Left colon (tissue), 2 donors: ENCODE measurements around the gene KLRD1. TPM values are rescaled to one million over a fixed set of nuclear protein-coding genes. Genes with fewer than 3 reads are reported as not detected.
A peak's percentile ranks its signal among the peaks of the same experiment; 100 is the strongest.
"Not testable (repeated sequence)": the region's sequence is repeated elsewhere in the genome, so short reads cannot be mapped to it uniquely, and the experiment has no call there.

ENCODE experiments used
- ATAC-seq: fragments of 200-7000 bp; cut with Tn5 transposase; one replicate; pipeline ENCODE4 v1.9.1; 2020; ENCODE audit warnings: mild to moderate bottlenecking, moderate library complexity
- DNase-seq, 2 donors: peaks; one replicate each; pipeline ENCODE4 v3.0.0-alpha.2; 2020
- intact Hi-C, 2 donors: fragments of 100-400 bp; cut with DNase I in 1 of 2; cut with micrococcal nuclease in 1 of 2; formaldehyde crosslinking; loops; one replicate each; pipeline versions ENCODE4 v1.11.2 to v1.14.0; 2022; cut with DNase I, micrococcal nuclease
- total RNA-seq, 2 donors: library from RNA; stranded (reverse); fragmentation: NEBNext Ultra II Directional; extraction: Animal tissue kit (Norgen Biotek cat#: 25700); gene quantifications; one replicate each; pipeline ENCODE4 v1.2.1, GENCODE V29; 2021
- donor health status: DM: no; HTN: no; CAD: no.
- donor health status: DM: yes; HTN: yes; CAD: no.

KLRD1 gene
- total RNA-seq, 2 donors from 2014 or later = 0.87 to 2.7 TPM

DNA sequence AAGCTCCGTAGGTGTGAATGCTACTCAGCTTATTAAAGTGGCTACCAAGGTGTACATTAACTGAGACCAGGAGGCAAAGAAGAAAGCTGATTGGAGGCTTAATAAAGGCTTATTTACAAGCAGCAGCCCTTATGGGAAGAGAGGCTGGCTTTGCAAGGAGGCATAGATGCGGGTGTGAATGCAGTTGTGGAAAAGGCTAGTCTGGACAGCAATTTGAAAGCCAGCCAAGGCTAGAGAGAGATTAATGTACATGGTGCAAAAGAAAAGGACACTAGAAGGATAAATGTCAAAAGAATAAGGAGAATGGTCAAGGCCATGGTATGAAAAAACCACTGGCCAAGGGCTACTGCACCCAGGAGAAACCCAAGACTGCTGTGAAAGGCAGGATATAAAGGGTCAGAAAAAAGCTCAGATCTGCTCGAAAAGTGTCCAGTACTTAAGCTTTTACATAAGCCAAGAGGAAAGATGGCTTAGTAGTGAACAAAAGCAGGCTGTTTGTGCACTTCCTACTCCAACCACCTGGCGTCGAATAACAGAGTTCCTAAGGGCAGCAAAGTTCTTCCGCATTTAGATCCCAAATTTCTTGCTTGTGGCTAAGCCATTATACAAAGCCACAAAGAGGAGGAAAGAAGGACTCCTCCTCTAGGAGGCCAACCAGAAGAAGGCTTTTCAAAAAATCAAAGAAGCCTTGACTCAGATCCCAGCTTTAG is 58.2 kb downstream of the KLRD1 start:
- DNase-seq = no peak
- intact Hi-C loops = no loop called here
- peak; percentile 14 for ATAC-seq

- intact Hi-C loops = no loop called here
- ATAC-seq (no peak), DNase-seq (no peak)
Observed at GRCh38 chr12:10366875-10367274, 59.2 kb downstream of the KLRD1 start.

DNA sequence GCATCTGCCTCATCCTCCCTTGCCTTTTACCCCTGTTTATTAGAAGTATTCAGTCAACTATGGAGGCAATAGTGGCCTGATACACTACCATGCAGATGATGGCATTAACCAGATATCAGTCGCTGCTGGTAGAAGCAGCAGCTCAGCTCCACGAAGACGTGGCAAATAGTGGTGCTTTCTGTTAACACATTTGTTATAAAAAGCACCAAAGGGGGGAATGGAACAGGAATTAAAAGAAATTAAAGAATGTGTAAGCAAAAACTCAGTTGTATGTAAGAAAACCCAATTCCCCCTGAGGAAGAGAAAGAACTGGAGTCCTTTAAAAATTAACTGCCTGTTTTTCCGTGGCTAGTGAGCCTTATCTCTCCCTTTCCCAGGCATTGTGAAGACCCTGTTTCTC is 60.0 kb downstream of the KLRD1 start:
- ATAC-seq, intact Hi-C loops, DNase-seq: not testable (repeated sequence)

- intact Hi-C loops = no loop called here
- ATAC-seq (no peak), DNase-seq (no peak)
Observed at GRCh38 chr12:10368206-10369171, 60.8 kb downstream of the KLRD1 start.

- ATAC-seq (no peak), DNase-seq (no peak)
- intact Hi-C loops = no loop called here
Observed at GRCh38 chr12:10369557-10370415, 62.1 kb downstream of the KLRD1 start.

DNA sequence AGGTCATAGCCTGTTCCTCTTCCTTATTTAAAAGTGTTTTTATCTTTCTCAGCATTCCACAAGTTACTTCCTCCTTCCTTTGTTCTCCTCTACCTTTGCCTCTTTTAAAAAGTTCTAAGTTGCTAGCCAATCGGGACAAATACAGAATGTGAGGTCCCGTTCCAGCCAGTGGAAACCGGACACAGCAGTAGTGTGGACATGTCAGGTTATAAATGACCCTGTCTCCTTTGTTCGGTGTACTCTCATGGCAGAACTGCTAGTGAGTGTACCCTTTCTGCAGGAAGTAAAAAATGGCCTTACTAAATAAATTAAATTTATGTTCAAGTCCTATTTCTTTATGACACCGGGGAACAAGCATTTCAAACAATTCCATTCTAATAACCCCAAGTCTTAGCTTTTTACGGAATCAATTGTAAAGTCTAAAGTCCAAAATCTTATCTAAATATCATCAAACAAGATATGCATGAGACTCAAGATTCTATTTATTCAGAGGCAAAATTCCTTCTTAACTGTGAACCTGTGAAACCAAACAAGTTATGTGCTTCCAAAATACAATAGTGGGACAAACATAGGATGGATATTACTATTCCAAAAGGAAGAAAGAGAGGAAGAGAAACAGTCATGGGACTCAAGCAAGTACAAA is 64.3 kb downstream of the KLRD1 start:
- DNase-seq, intact Hi-C loops: not testable (repeated sequence)
- ATAC-seq = peak; percentile 74

DNA sequence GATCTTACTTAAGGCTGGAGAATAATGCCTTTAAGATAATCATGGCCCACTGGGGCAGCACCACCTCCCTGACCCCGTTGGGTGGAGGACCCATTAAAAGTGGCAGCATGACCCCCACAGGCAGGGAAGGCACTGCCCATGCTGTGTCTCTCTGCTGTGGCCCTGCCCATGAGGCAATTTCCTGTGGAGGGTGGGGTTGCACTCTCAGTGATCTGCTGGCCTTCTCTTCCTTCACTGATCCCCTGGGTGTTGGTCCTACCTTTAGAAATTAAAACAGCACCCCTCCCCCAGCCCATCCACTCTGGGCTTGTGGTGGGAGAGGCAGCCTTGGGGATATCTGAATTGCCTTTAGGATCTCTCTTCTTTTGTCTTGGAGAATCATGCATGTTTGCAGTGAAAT is 64.9 kb downstream of the KLRD1 start:
- peak; percentile 69 to 79 for DNase-seq
- peak; percentile 97 for ATAC-seq
- intact Hi-C loops = no loop called here

- intact Hi-C loops = no loop called here
- ATAC-seq = no peak
Observed at GRCh38 chr12:10374624-10375018, 67.0 kb downstream of the KLRD1 start.

GRCh38 chr12:10378737-10379136 is 71.1 kb downstream of the KLRD1 start:
- DNase-seq, ATAC-seq, intact Hi-C loops: not testable (repeated sequence)

More at GRCh38 chr12:10374624-10375018, 67.0 kb downstream of the KLRD1 start:
- no peak for DNase-seq

Other genes with a start within 250 kb of the KLRD1 start
- gene CLEC1A, start 208.9 kb upstream of the KLRD1 start, total RNA-seq = 1 to 10 TPM in 1 of 2 donors, under 1 TPM in 1; 0.64 to 1.4 TPM
- gene CLEC7A, start 177.7 kb upstream of the KLRD1 start, total RNA-seq = 1 to 10 TPM; 2.5 to 4.5 TPM
- gene OLR1, start 135.7 kb upstream of the KLRD1 start, total RNA-seq = not detected
- gene TMEM52B, start 128.8 kb upstream of the KLRD1 start, total RNA-seq = not detected
- 10 to 100 TPM; 25.2 to 53.6 TPM for gene GABARAPL1, start 95.0 kb upstream of the KLRD1 start, total RNA-seq
- gene KLRK1, start 82.2 kb downstream of the KLRD1 start, total RNA-seq = 1 to 10 TPM in 1 of 2 donors, under 1 TPM in 1; 0.92 to 1.9 TPM
- under 1 TPM in 1 of 2 donors, not detected in 1; 0.46 TPM for gene KLRC4, start 101.9 kb downstream of the KLRD1 start, total RNA-seq
- gene KLRC3, start 112.7 kb downstream of the KLRD1 start, total RNA-seq = not detected
- gene KLRC2, start 128.1 kb downstream of the KLRD1 start, total RNA-seq = 1 to 10 TPM in 1 of 2 donors, under 1 TPM in 1; 0.89 to 1.7 TPM
- gene KLRC1, start 145.5 kb downstream of the KLRD1 start, total RNA-seq = 1 to 10 TPM; 1.0 to 2.0 TPM
- gene EIF2S3B, start 198.0 kb downstream of the KLRD1 start, total RNA-seq = 1 to 10 TPM in 1 of 2 donors, under 1 TPM in 1; 0.61 to 2.1 TPM